ENCODE results near the gene GBF1. TPM values are rescaled to one million over a fixed set of nuclear protein-coding genes. Genes with fewer than 3 reads are reported as not detected.
A peak's percentile ranks its signal among the peaks of the same experiment; 100 is the strongest.
"Not testable (repeated sequence)": the region's sequence is repeated elsewhere in the genome, so short reads cannot be mapped to it uniquely, and the experiment has no call there.

GBF1 gene
- total RNA-seq, 4 donors from 2014 or later = 34.0 to 68.3 (median 53.5) TPM

DNA sequence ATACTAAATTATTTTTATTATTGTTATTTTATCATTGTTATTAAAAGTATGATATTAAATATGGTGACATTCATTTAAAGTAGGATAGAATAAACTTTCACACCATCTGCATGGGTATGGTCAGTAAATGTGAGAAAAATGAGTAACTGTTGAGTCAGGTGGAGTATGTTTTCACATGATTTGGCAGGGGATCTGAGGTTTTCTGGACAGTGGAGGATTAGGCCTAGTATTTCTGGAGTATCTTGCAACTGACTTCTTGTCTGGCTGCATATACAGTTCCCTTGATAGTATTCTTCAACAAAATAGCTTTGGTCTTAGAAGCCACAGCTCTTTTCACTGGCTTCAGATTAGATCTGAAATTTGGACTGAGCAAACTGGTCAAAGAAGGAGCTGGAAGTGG is 54.5 kb downstream of the GBF1 start:
- DNase-seq = no peak
- H3K4me3 ChIP-seq (replicated peaks in 1 of 3) = no peak overlapping the region
- H3K36me3 ChIP-seq = no peaks in the 10 kb centered on the region
- H3K4me1 ChIP-seq = peaks cover 10 to 11% of the 10 kb centered on the region in 2 donors
- no peak for TF ChIP-seq POLR2A (IDR thresholded peaks at IDR 0.05)
- TF ChIP-seq, protein P1, sequence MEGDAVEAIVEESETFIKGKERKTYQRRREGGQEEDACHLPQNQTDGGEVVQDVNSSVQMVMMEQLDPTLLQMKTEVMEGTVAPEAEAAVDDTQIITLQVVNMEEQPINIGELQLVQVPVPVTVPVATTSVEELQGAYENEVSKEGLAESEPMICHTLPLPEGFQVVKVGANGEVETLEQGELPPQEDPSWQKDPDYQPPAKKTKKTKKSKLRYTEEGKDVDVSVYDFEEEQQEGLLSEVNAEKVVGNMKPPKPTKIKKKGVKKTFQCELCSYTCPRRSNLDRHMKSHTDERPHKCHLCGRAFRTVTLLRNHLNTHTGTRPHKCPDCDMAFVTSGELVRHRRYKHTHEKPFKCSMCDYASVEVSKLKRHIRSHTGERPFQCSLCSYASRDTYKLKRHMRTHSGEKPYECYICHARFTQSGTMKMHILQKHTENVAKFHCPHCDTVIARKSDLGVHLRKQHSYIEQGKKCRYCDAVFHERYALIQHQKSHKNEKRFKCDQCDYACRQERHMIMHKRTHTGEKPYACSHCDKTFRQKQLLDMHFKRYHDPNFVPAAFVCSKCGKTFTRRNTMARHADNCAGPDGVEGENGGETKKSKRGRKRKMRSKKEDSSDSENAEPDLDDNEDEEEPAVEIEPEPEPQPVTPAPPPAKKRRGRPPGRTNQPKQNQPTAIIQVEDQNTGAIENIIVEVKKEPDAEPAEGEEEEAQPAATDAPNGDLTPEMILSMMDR (IDR thresholded peaks at IDR 0.05) = no peak
- no peaks in the 10 kb centered on the region for H3K27me3 ChIP-seq
- intact Hi-C loops (cut with DNase I) = no loop called here
- H3K27ac ChIP-seq = peak overlapping the region in 1 of 3 donors; percentile 21
- H3K9me3 ChIP-seq = no peaks in the 10 kb centered on the region

DNA sequence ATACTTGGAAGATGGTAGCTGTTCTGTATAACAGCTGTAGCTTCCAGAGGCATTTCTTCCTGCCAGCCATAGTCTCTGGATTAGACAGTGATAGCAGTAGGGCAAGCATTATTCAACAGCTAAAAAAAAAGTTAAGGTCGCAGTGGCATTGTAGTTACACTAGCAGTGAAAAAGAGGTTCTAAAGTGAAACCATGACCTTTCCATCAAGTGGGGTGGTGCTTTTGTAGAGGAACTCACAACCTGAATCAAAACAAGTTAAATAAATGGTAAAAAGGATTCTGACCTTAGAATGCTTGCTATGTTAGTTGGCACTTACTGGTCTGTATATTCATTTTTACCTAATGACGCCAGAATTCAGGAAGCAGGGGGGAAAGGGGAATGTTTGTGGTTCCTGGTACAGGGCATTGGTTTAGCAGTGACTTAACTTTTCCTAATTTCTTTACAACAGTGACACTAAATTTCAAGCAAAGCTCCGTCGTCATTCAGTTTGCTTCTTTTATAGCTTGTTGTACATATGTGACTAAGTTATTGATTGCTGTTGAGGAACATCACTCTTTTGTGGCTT is 55.0 kb downstream of the GBF1 start:
- intact Hi-C loops (cut with DNase I) = no loop called here
- WGBS, 2 donors = 70 to 77% methylated on average over 4 of the region's 4 CpGs
- no peaks in the 10 kb centered on the region for H3K36me3 ChIP-seq
- no peaks in the 10 kb centered on the region for H3K27me3 ChIP-seq
- H3K4me3 ChIP-seq (replicated peaks in 1 of 3) = no peak overlapping the region
- TF ChIP-seq, protein P1 (IDR thresholded peaks at IDR 0.05) = no peak
- no peak for TF ChIP-seq POLR2A (IDR thresholded peaks at IDR 0.05)
- no peaks in the 10 kb centered on the region for H3K9me3 ChIP-seq
- no peak for DNase-seq
- peaks cover 10 to 11% of the 10 kb centered on the region in 2 donors for H3K4me1 ChIP-seq
- peak overlapping the region in 1 of 3 donors; percentile 21 for H3K27ac ChIP-seq

DNA sequence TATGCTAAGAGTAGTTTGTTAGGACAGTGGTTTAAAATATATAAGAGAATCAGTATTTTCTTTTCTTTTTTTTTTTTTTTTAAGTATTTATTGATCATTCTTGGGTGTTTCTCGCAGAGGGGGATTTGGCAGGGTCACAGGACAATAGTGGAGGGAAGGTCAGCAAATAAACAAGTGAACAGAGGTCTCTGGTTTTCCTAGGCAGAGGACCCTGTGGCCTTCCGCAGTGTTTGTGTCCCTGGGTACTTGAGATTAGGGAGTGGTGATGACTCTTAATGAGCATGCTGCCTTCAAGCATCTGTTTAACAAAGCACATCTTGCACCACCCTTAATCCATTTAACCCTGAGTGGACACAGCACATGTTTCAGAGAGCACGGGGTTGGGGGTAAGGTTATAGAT is 55.6 kb downstream of the GBF1 start:
- H3K27ac ChIP-seq = peak overlapping the region in 1 of 3 donors; percentile 21
- peaks cover 10 to 11% of the 10 kb centered on the region in 2 donors for H3K4me1 ChIP-seq
- intact Hi-C loops (cut with DNase I); DNase-seq; H3K36me3 ChIP-seq; H3K4me3 ChIP-seq (replicated peaks in 1 of 3); H3K27me3 ChIP-seq; H3K9me3 ChIP-seq: not testable (repeated sequence)
- WGBS, 2 donors = 60 to 71% methylated on average over 2 to 3 of the region's 3 CpGs

DNA sequence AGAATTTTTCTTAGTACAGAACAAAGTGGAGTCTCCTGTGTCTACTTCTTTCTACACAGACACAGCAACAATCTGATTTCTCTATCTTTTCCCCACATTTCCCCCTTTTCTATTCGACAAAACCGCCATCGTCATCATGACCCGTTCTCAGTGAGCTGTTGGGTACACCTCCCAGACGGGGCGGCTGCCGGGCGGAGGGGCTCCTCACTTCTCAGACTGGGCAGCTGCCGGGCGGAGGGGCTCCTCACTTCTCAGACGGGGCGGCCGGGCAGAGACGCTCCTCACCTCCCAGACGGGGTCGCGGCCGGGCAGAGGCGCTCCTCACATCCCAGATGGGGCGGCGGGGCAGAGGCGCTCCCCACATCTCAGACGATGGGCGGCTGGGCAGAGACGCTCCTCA is 56.0 kb downstream of the GBF1 start:
- peaks cover 10 to 11% of the 10 kb centered on the region in 2 donors for H3K4me1 ChIP-seq
- intact Hi-C loops (cut with DNase I); DNase-seq; H3K27ac ChIP-seq; H3K27me3 ChIP-seq; H3K36me3 ChIP-seq; H3K9me3 ChIP-seq; H3K4me3 ChIP-seq (replicated peaks in 1 of 3): not testable (repeated sequence)
- 90 to 91% methylated on average over 8 to 10 of the region's 25 CpGs for WGBS, 2 donors

DNA sequence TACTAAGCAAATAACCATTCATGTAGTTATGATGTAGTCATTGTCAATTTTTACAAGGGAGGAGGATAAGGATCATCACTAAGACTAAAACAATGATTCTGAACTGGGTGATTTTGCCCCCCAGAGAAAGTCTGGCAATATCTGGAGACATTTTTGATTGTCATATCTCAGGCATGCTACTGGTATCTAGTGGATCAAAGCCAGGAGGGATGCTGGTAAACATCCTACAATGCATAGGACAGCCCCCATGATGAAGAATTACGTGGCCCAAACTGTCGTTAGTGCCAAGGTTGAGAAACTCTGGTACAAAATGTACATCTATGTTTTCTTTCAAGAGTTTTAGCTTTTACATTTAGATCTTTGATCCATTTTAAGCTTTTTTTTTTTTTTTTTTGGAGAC is 57.3 kb downstream of the GBF1 start:
- Histone ChIP-seq H3K4me1 (peaks cover 10 to 11% of the 10 kb centered on the region in 2 donors), H3K36me3 (no peaks in the 10 kb centered on the region), H3K27me3 (no peaks in the 10 kb centered on the region), H3K4me3 (replicated peaks in 1 of 3) (no peak overlapping the region), H3K9me3 (no peaks in the 10 kb centered on the region), H3K27ac (no peak overlapping the region)
- no peak for TF ChIP-seq POLR2A (IDR thresholded peaks at IDR 0.05)
- TF ChIP-seq, protein P1 (IDR thresholded peaks at IDR 0.05) = no peak
- no peak for DNase-seq
- intact Hi-C loops (cut with DNase I) = no loop called here
- 95 to 98% methylated on average over 2 of the region's 2 CpGs for WGBS, 2 donors

DNA sequence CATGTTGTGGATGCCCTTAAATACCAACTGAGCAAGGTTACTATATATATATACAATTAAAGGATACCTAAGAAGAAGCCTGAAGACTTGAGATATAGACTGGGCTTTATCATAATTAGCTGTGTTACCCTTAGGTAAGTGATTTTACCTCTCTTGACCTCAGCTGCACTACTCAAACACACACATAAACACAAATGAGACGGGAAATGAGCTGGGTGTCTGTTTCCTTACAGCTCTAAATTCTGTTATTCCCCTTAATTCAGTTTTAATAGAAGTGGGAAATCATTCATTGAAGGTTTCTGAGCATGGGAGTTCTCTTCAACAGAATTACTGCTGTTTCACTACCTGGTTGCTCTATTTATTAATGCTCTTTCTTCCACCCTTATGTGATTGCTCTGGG is 60.7 kb downstream of the GBF1 start:
- Histone ChIP-seq H3K9me3 (no peaks in the 10 kb centered on the region), H3K27me3 (no peaks in the 10 kb centered on the region), H3K27ac (no peak overlapping the region), H3K36me3 (no peaks in the 10 kb centered on the region), H3K4me3 (replicated peaks in 1 of 3) (no peak overlapping the region), H3K4me1 (peaks cover 6 to 12% of the 10 kb centered on the region in 2 donors)
- no peak for DNase-seq
- intact Hi-C loops (cut with DNase I) = no loop called here
- WGBS, 2 donors = 77 to 90% methylated on average over 1 of the region's 1 CpG
- TF ChIP-seq, protein P1 (IDR thresholded peaks at IDR 0.05) = no peak
- TF ChIP-seq POLR2A (IDR thresholded peaks at IDR 0.05) = no peak

Measured in thyroid gland (tissue), 4 donors.